ENCODE measurements around the gene MLH3.

MLH3 gene

GRCh38 chr14:75016815-75017214, 34.5 kb downstream of the MLH3 start:
- H3K4me2 ChIP-seq (ENCODE audit: insufficient read depth, low read length): no peak overlapping the region
- no peak overlapping the region for H3K27ac ChIP-seq (ENCODE audit: low read length)
- ATAC-seq (ENCODE audit: insufficient read depth, low read depth) (no peak), DNase-seq (no peak)
- TF ChIP-seq EZH2 (IDR thresholded peaks at IDR 0.05; ENCODE audit: borderline replicate concordance, low read depth, low read length, severe bottlenecking) (no peak), CTCF (IDR thresholded peaks at IDR 0.05; ENCODE audit: borderline replicate concordance, extremely low read depth, low read length, poor library complexity, severe bottlenecking) (no peak)
- peaks cover 82% of the 10 kb centered on the region for H3K36me3 ChIP-seq (ENCODE audit: insufficient read depth, low read length)
- no peaks in the 10 kb centered on the region for H4K20me1 ChIP-seq (ENCODE audit: insufficient read depth, low read length)
- no peaks in the 10 kb centered on the region for H3K9me3 ChIP-seq (ENCODE audit: insufficient read depth, low read length, severe bottlenecking)
- no peak overlapping the region for H2AFZ ChIP-seq (ENCODE audit: low read depth, low read length)
- no peaks in the 10 kb centered on the region for H3K4me1 ChIP-seq (ENCODE audit: insufficient read depth, low read length)
- H3K9ac ChIP-seq (ENCODE audit: low read depth, low read length): no peak overlapping the region
- H3K27me3 ChIP-seq (ENCODE audit: insufficient read depth, low read length, poor library complexity): no peaks in the 10 kb centered on the region
- no peak overlapping the region for H3K4me3 ChIP-seq (ENCODE audit: low read depth in 1 of 2, low read length in 2 of 2)
- no peaks in the 10 kb centered on the region for H3K79me2 ChIP-seq (ENCODE audit: insufficient read depth, low read length)

GRCh38 chr14:75015496-75015895, 35.8 kb downstream of the MLH3 start:
- no peak overlapping the region for H2AFZ ChIP-seq (ENCODE audit: low read depth, low read length)
- no peak overlapping the region for H3K9ac ChIP-seq (ENCODE audit: low read depth, low read length)
- H3K79me2 ChIP-seq (ENCODE audit: insufficient read depth, low read length): no peaks in the 10 kb centered on the region
- TF ChIP-seq EZH2 (IDR thresholded peaks at IDR 0.05; ENCODE audit: borderline replicate concordance, low read depth, low read length, severe bottlenecking): no peak
- TF ChIP-seq CTCF (IDR thresholded peaks at IDR 0.05; ENCODE audit: borderline replicate concordance, extremely low read depth, low read length, poor library complexity, severe bottlenecking): no peak
- H3K4me1 ChIP-seq (ENCODE audit: insufficient read depth, low read length): no peaks in the 10 kb centered on the region
- no peaks in the 10 kb centered on the region for H3K9me3 ChIP-seq (ENCODE audit: insufficient read depth, low read length, severe bottlenecking)
- H3K27me3 ChIP-seq (ENCODE audit: insufficient read depth, low read length, poor library complexity): no peaks in the 10 kb centered on the region
- H3K4me3 ChIP-seq (ENCODE audit: low read depth in 1 of 2, low read length in 2 of 2): no peak overlapping the region
- ATAC-seq (ENCODE audit: insufficient read depth, low read depth): no peak
- no peak overlapping the region for H3K27ac ChIP-seq (ENCODE audit: low read length)
- H4K20me1 ChIP-seq (ENCODE audit: insufficient read depth, low read length): no peaks in the 10 kb centered on the region
- H3K36me3 ChIP-seq (ENCODE audit: insufficient read depth, low read length): peaks cover 82% of the 10 kb centered on the region
- no peak for DNase-seq
- H3K4me2 ChIP-seq (ENCODE audit: insufficient read depth, low read length): no peak overlapping the region

- Histone ChIP-seq H3K4me2 (ENCODE audit: insufficient read depth, low read length) (no peak overlapping the region), H4K20me1 (ENCODE audit: insufficient read depth, low read length) (no peaks in the 10 kb centered on the region), H3K9me3 (ENCODE audit: insufficient read depth, low read length, severe bottlenecking) (no peaks in the 10 kb centered on the region), H3K9ac (ENCODE audit: low read depth, low read length) (no peak overlapping the region), H3K4me3 (ENCODE audit: low read depth in 1 of 2, low read length in 2 of 2) (no peak overlapping the region), H3K27ac (ENCODE audit: low read length) (no peak overlapping the region), H3K27me3 (ENCODE audit: insufficient read depth, low read length, poor library complexity) (no peaks in the 10 kb centered on the region), H3K36me3 (ENCODE audit: insufficient read depth, low read length) (peaks cover 89% of the 10 kb centered on the region), H2AFZ (ENCODE audit: low read depth, low read length) (no peak overlapping the region), H3K4me1 (ENCODE audit: insufficient read depth, low read length) (no peaks in the 10 kb centered on the region), H3K79me2 (ENCODE audit: insufficient read depth, low read length) (no peaks in the 10 kb centered on the region)
- ATAC-seq (ENCODE audit: insufficient read depth, low read depth) (no peak), DNase-seq (no peak)
- no peak for TF ChIP-seq CTCF (IDR thresholded peaks at IDR 0.05; ENCODE audit: borderline replicate concordance, extremely low read depth, low read length, poor library complexity, severe bottlenecking)
These were observed 38.0 kb downstream of the MLH3 start for GRCh38 chr14:75013290-75013689.
